Sigmoid colon (tissue), 3 donors: ENCODE measurements around the gene HOXB6.

ENCODE experiments used
- CTCF ChIP-seq, 4 experiments: fragments of 450-650 bp in 3 of 4; fragments of 200-600 bp in 1 of 4; IDR thresholded peaks; one replicate each; pipeline ENCODE4 v1.5.1; 2016 to 2019; ENCODE audit warnings: antibody characterized with exemption in 4 of 4, mild to moderate bottlenecking in 3 of 4, moderate library complexity in 2 of 4
- POLR2A ChIP-seq, 2 donors: fragments of 450-650 bp; IDR thresholded peaks; one replicate each; pipeline ENCODE4 v1.6.1; 2016; ENCODE audit warnings: antibody characterized with exemption in 2 of 2, mild to moderate bottlenecking in 2 of 2, moderate library complexity in 2 of 2

GRCh38 chr17:48579471-48579759 lies 25.4 kb downstream of the HOXB6 start:
- no peak for TF ChIP-seq CTCF (IDR thresholded peaks at IDR 0.05)
- TF ChIP-seq POLR2A (IDR thresholded peaks at IDR 0.05), result no peak
